ENCODE measurements around the gene TRIO. TPM values are rescaled to one million over a fixed set of nuclear protein-coding genes. Genes with fewer than 3 reads are reported as not detected.

TRIO gene
- total RNA-seq, 1 donor from 2014 or later, result 148 TPM

- Histone ChIP-seq H3K27me3 (ENCODE audit: low read depth) (no peaks in the 10 kb centered on the region), H3K4me1 (peaks cover 19% of the 10 kb centered on the region), H3K27ac (no peak overlapping the region), H3K36me3 (peaks cover 70% of the 10 kb centered on the region), H3K9me3 (no peaks in the 10 kb centered on the region), H3K4me3 (no peak overlapping the region)
- ATAC-seq (no peak), DNase-seq (no peak)
- TF ChIP-seq CTCF (IDR thresholded peaks at IDR 0.05), result no peak
- intact Hi-C loops (cut with DNase I), result no loop called here
Observed at GRCh38 chr5:14301186-14301585, 158.0 kb downstream of the TRIO start.

- H3K27me3 ChIP-seq (ENCODE audit: low read depth), result no peaks in the 10 kb centered on the region
- H3K4me1 ChIP-seq, result peaks cover 16% of the 10 kb centered on the region
- DNase-seq, result no peak
- H3K4me3 ChIP-seq, result no peak overlapping the region
- H3K9me3 ChIP-seq, result no peaks in the 10 kb centered on the region
- no peak for TF ChIP-seq CTCF (IDR thresholded peaks at IDR 0.05)
- intact Hi-C loops (cut with DNase I), result no loop called here
- peaks cover 67% of the 10 kb centered on the region for H3K36me3 ChIP-seq
- no peak overlapping the region for H3K27ac ChIP-seq
- ATAC-seq, result no peak
Observed at GRCh38 chr5:14302330-14302729, 159.2 kb downstream of the TRIO start.

GRCh38 chr5:14305045-14305444 is 161.9 kb downstream of the TRIO start:
- H3K4me3 ChIP-seq, result no peak overlapping the region
- DNase-seq (no peak), ATAC-seq (peak; percentile 46 to 50)
- TF ChIP-seq CTCF (IDR thresholded peaks at IDR 0.05), result no peak
- H3K36me3 ChIP-seq, result peaks cover 51% of the 10 kb centered on the region
- intact Hi-C loops (cut with DNase I), result no loop called here
- H3K27ac ChIP-seq, result no peak overlapping the region
- H3K27me3 ChIP-seq (ENCODE audit: low read depth), result no peaks in the 10 kb centered on the region
- peaks cover under 1% of the 10 kb centered on the region for H3K4me1 ChIP-seq
- no peaks in the 10 kb centered on the region for H3K9me3 ChIP-seq

- ATAC-seq (no peak), DNase-seq (no peak)
- H3K36me3 ChIP-seq, result peaks cover 51% of the 10 kb centered on the region
- peaks cover 4% of the 10 kb centered on the region for H3K4me1 ChIP-seq
- intact Hi-C loops (cut with DNase I), result no loop called here
- no peak overlapping the region for H3K4me3 ChIP-seq
- no peak for TF ChIP-seq CTCF (IDR thresholded peaks at IDR 0.05)
- H3K9me3 ChIP-seq, result no peaks in the 10 kb centered on the region
- no peaks in the 10 kb centered on the region for H3K27me3 ChIP-seq (ENCODE audit: low read depth)
- no peak overlapping the region for H3K27ac ChIP-seq
Observed at GRCh38 chr5:14306329-14306815, 163.2 kb downstream of the TRIO start.

- Histone ChIP-seq H3K36me3 (peaks cover 63% of the 10 kb centered on the region), H3K4me3 (no peak overlapping the region), H3K9me3 (no peaks in the 10 kb centered on the region), H3K4me1 (peaks cover 4% of the 10 kb centered on the region), H3K27me3 (ENCODE audit: low read depth) (no peaks in the 10 kb centered on the region), H3K27ac (no peak overlapping the region)
- TF ChIP-seq CTCF (IDR thresholded peaks at IDR 0.05), result no peak
- DNase-seq, result no peak
- intact Hi-C loops (cut with DNase I), result no loop called here
- no peak for ATAC-seq
Observed at GRCh38 chr5:14308384-14309154, 165.4 kb downstream of the TRIO start.
